Upper lobe of left lung (tissue), 6 donors: ENCODE measurements around the gene TRAPPC2. TPM values are rescaled to one million over a fixed set of nuclear protein-coding genes. Genes with fewer than 3 reads are reported as not detected.

Source experiments
- ATAC-seq, 2 donors: fragments of 200-7000 bp; cut with Tn5 transposase; one replicate each; pipeline ENCODE4 v1.9.1; 2022; ENCODE audit warnings: mild to moderate bottlenecking in 2 of 2, moderate library complexity in 2 of 2; ENCODE audit not compliant: low FRiP score in 2 of 2
- DNase-seq, 2 donors: peaks; one replicate each; pipeline ENCODE4 v3.0.0-alpha.2; 2019 to 2020
- H3K27ac ChIP-seq, 4 donors: fragments of 200-600 bp; sonication (generic); one replicate each; pipeline ENCODE4 v1.5.1; 2016 to 2019
- H3K27me3 ChIP-seq, 4 donors: fragments of 200-600 bp; sonication (generic); one replicate each; pipeline ENCODE4 v1.5.1; 2017 to 2019
- H3K36me3 ChIP-seq, 4 donors: fragments of 200-600 bp; sonication (generic); one replicate each; pipeline ENCODE4 v1.5.1; 2016 to 2019
- H3K4me1 ChIP-seq, 4 donors: fragments of 200-600 bp; sonication (generic); one replicate each; pipeline ENCODE4 v1.5.1; 2018 to 2019
- H3K4me3 ChIP-seq, 4 donors: fragments of 200-600 bp; sonication (generic); one replicate each; pipeline ENCODE4 v1.5.1; 2017 to 2019; ENCODE audit warnings: mild to moderate bottlenecking in 2 of 4, moderate library complexity in 1 of 4
- H3K9me3 ChIP-seq, 4 donors: fragments of 200-600 bp; sonication (generic); one replicate each; pipeline ENCODE4 v1.5.1; 2018 to 2019
- CTCF ChIP-seq, 6 experiments: fragments of 450-650 bp in 4 of 6; fragments of 200-600 bp in 2 of 6; sonication (generic) in 2 of 6; IDR thresholded peaks; one replicate each; pipeline ENCODE4 v1.5.1; 2016 to 2019; ENCODE audit warnings: antibody characterized with exemption in 6 of 6
- EP300 ChIP-seq, 4 donors: sonication (generic); formaldehyde crosslinking; IDR thresholded peaks; one replicate each; pipeline ENCODE4 v1.5.1; 2017; ENCODE audit warnings: antibody characterized with exemption in 4 of 4, control low read depth in 2 of 4
- POLR2A ChIP-seq, 4 donors: fragments of 450-650 bp; IDR thresholded peaks; one replicate each; pipeline ENCODE4 v1.5.1; 2016 to 2017; ENCODE audit warnings: antibody characterized with exemption in 4 of 4, mild to moderate bottlenecking in 2 of 4
- POLR2AphosphoS5 ChIP-seq, 2 donors: sonication (generic); formaldehyde crosslinking; IDR thresholded peaks; one replicate each; pipeline ENCODE4 v1.5.1; 2017; ENCODE audit warnings: antibody characterized with exemption in 2 of 2
- WGBS, 2 donors: methylation state at CpG; one replicate each; pipeline ENCODE4 v1.1.5; 2017 to 2018; 5-methylcytosine and 5-hydroxymethylcytosine counted together
- total RNA-seq, 6 donors: library from RNA; depleted of rRNA in 4 of 6; stranded (reverse); fragments of >200 nt in 4 of 6; gene quantifications; one replicate each; pipeline versions ENCODE4 v1.1.0 to v1.2.1, GENCODE V29; 2016 to 2021
- donor health status: DM: no; HTN: no; CAD: no; lungs with moderate emphysema.
- donor health status: DM: no; HTN: yes; CAD: no; lungs with severe emphysema.

Gene TRAPPC2
- total RNA-seq, 6 donors from 2014 or later: 6.3 to 18.0 (median 12.7) TPM

GRCh38 chrX:13764281-13764680 is 29.9 kb upstream of the TRAPPC2 start:
- peak overlapping the region; percentile 24 to 77 (median 66) for H3K27ac ChIP-seq
- peak overlapping the region in 1 of 4 donors; percentile 5 for H3K4me3 ChIP-seq
- H3K9me3 ChIP-seq: no peaks in the 10 kb centered on the region
- H3K27me3 ChIP-seq: no peaks in the 10 kb centered on the region
- TF ChIP-seq CTCF (IDR thresholded peaks at IDR 0.05): no peak
- no peak for TF ChIP-seq POLR2AphosphoS5 (IDR thresholded peaks at IDR 0.05)
- TF ChIP-seq POLR2A (IDR thresholded peaks at IDR 0.05): no peak
- TF ChIP-seq EP300 (IDR thresholded peaks at IDR 0.05): no peak
- WGBS, 2 donors: 19 to 46% methylated on average over 6 to 7 of the region's 7 CpGs
- DNase-seq (no peak), ATAC-seq (no peak)
- H3K36me3 ChIP-seq: peaks cover 0 to 38% (median 2%) of the 10 kb centered on the region in 4 donors
- peaks cover 5 to 25% (median 20%) of the 10 kb centered on the region in 4 donors for H3K4me1 ChIP-seq

GRCh38 chrX:13763489-13763888 is 29.1 kb upstream of the TRAPPC2 start:
- H3K27ac ChIP-seq: peak overlapping the region; percentile 24 to 77 (median 48)

GRCh38 chrX:13761606-13762414 is 27.4 kb upstream of the TRAPPC2 start:
- Histone ChIP-seq H3K9me3 (no peaks in the 10 kb centered on the region), H3K36me3 (peaks cover 0 to 32% (median 10%) of the 10 kb centered on the region in 4 donors), H3K27me3 (no peaks in the 10 kb centered on the region), H3K4me3 (no peak overlapping the region), H3K4me1 (peaks cover 5 to 25% (median 20%) of the 10 kb centered on the region in 4 donors), H3K27ac (peak overlapping the region in 1 of 4 donors; percentile 43)
- ATAC-seq: no peak
- TF ChIP-seq CTCF (IDR thresholded peaks at IDR 0.05) (no peak), POLR2A (IDR thresholded peaks at IDR 0.05) (no peak), POLR2AphosphoS5 (IDR thresholded peaks at IDR 0.05) (no peak)
- 55 to 65% methylated on average over 7 of the region's 7 CpGs for WGBS, 2 donors
- no peak for DNase-seq

More at GRCh38 chrX:13763489-13763888, 29.1 kb upstream of the TRAPPC2 start:
- no peaks in the 10 kb centered on the region for H3K27me3 ChIP-seq
- H3K4me3 ChIP-seq: peak overlapping the region in 1 of 4 donors; percentile 5
- H3K4me1 ChIP-seq: peaks cover 5 to 25% (median 20%) of the 10 kb centered on the region in 4 donors
- 25 to 53% methylated on average over 5 to 8 of the region's 8 CpGs for whole genome bisulfite sequencing, 2 donors
- H3K9me3 ChIP-seq: no peaks in the 10 kb centered on the region
- DNase-seq: peak in 1 of 2 donors; percentile 45
- peaks cover 0 to 35% (median 6%) of the 10 kb centered on the region in 4 donors for H3K36me3 ChIP-seq
- TF ChIP-seq POLR2AphosphoS5 (IDR thresholded peaks at IDR 0.05) (peak in 1 of 2 donors; percentile 55), CTCF (IDR thresholded peaks at IDR 0.05) (peak in 2 of 6 experiments; percentile 18 to 39), POLR2A (IDR thresholded peaks at IDR 0.05) (no peak), EP300 (IDR thresholded peaks at IDR 0.05) (peak in 1 of 4 donors; percentile 51)
- ATAC-seq: no peak

GRCh38 chrX:13760426-13760825 is 26.0 kb upstream of the TRAPPC2 start:
- no peak for TF ChIP-seq EP300 (IDR thresholded peaks at IDR 0.05)
- no peak for TF ChIP-seq CTCF (IDR thresholded peaks at IDR 0.05)
- no peak for TF ChIP-seq POLR2A (IDR thresholded peaks at IDR 0.05)
- TF ChIP-seq POLR2AphosphoS5 (IDR thresholded peaks at IDR 0.05): no peak
- no peak overlapping the region for H3K4me3 ChIP-seq
- peaks cover 5 to 25% (median 19%) of the 10 kb centered on the region in 4 donors for H3K4me1 ChIP-seq
- ATAC-seq: no peak
- peaks cover 0 to 38% (median 13%) of the 10 kb centered on the region in 4 donors for H3K36me3 ChIP-seq
- WGBS, 2 donors: 56 to 80% methylated on average over 9 to 13 of the region's 13 CpGs
- no peaks in the 10 kb centered on the region for H3K27me3 ChIP-seq
- no peak for DNase-seq
- H3K9me3 ChIP-seq: no peaks in the 10 kb centered on the region
- H3K27ac ChIP-seq: peak overlapping the region in 2 of 4 donors; percentile 24 to 77
